Measurements from ENCODE around the gene ANKRD17.
"Not testable (repeated sequence)": the region's sequence is repeated elsewhere in the genome, so short reads cannot be mapped to it uniquely, and the experiment has no call there.

ANKRD17 gene

GRCh38 chr4:73258686-73259570 is at the start of gene ANKRD17:
ANKRD17 (minus strand) TSS chr4:73258798; CDS start chr4:73258668, 130 bp downstream.
- FAIRE-seq, result no peak

- no peak for FAIRE-seq
Observed at GRCh38 chr4:73308286-73308685, 49.7 kb upstream of the ANKRD17 start.

GRCh38 chr4:73303711-73304110 is 45.1 kb upstream of the ANKRD17 start:
- FAIRE-seq, result no peak

- no peak for FAIRE-seq
Observed at GRCh38 chr4:73299548-73300280, 41.1 kb upstream of the ANKRD17 start.

- not testable (repeated sequence) for FAIRE-seq
Observed at GRCh38 chr4:73292661-73293060, 34.1 kb upstream of the ANKRD17 start.

- no peak for FAIRE-seq
Observed at GRCh38 chr4:73281982-73282381, 23.4 kb upstream of the ANKRD17 start.

- no peak for FAIRE-seq
Observed at GRCh38 chr4:73281396-73281795, 22.8 kb upstream of the ANKRD17 start.

GRCh38 chr4:73277201-73277600 is 18.6 kb upstream of the ANKRD17 start:
- FAIRE-seq, result no peak

GRCh38 chr4:73275318-73275654 is 16.7 kb upstream of the ANKRD17 start:
- no peak for FAIRE-seq

GRCh38 chr4:73272816-73273215 is 14.2 kb upstream of the ANKRD17 start:
- FAIRE-seq, result no peak

GRCh38 chr4:73267050-73267449 is 8.5 kb upstream of the ANKRD17 start:
- no peak for FAIRE-seq

GRCh38 chr4:73259571-73260090 is 1.0 kb upstream of the ANKRD17 start:
- FAIRE-seq, result no peak

GRCh38 chr4:73258436-73258685 is 237 bp downstream of the ANKRD17 start:
- FAIRE-seq, result no peak

GRCh38 chr4:73257651-73258435 is 755 bp downstream of the ANKRD17 start:
- no peak for FAIRE-seq

- no peak for FAIRE-seq
Observed at GRCh38 chr4:73257234-73257633, 1.4 kb downstream of the ANKRD17 start.

GRCh38 chr4:73255847-73256246 is 2.8 kb downstream of the ANKRD17 start:
- FAIRE-seq, result not testable (repeated sequence)

GRCh38 chr4:73252001-73252400 is 6.6 kb downstream of the ANKRD17 start:
- FAIRE-seq, result no peak

GRCh38 chr4:73251384-73251783 is 7.2 kb downstream of the ANKRD17 start:
- FAIRE-seq, result no peak

- no peak for FAIRE-seq
Observed at GRCh38 chr4:73250642-73251041, 8.0 kb downstream of the ANKRD17 start.

- FAIRE-seq, result no peak
Observed at GRCh38 chr4:73248821-73249220, 9.8 kb downstream of the ANKRD17 start.

- FAIRE-seq, result peak; percentile 21
Observed at GRCh38 chr4:73248416-73248815, 10.2 kb downstream of the ANKRD17 start.

GRCh38 chr4:73247100-73247499 is 11.5 kb downstream of the ANKRD17 start:
- peak; percentile 96 for FAIRE-seq

GRCh38 chr4:73245955-73246354 is 12.6 kb downstream of the ANKRD17 start:
- FAIRE-seq, result no peak

All from endometrium (tissue), 2 donors.